Thoracic aorta (tissue), 2 donors: ENCODE measurements around the gene GLOD5. TPM values are rescaled to one million over a fixed set of nuclear protein-coding genes. Genes with fewer than 3 reads are reported as not detected.
A peak's percentile ranks its signal among the peaks of the same experiment; 100 is the strongest.

Experiments used
- ATAC-seq: fragments of 150-250 bp; one replicate; pipeline ENCODE4 v1.8.0; 2017; ENCODE audit warnings: low read depth; ENCODE audit not compliant: insufficient number of reproducible peaks, low FRiP score
- DNase-seq: peaks from one replicate; pipeline ENCODE4 v3.0.0-alpha.2; 2020; ENCODE audit warnings: low spot score
- H3K27ac ChIP-seq, 2 donors: fragments of 200-600 bp; sonication (generic); 1 replicate in 1 of 2; 2 replicates in 1 of 2; pipeline ENCODE4 v1.5.1; 2016; ENCODE audit warnings: mild to moderate bottlenecking in 2 of 2, moderate library complexity in 2 of 2
- H3K27me3 ChIP-seq: fragments of 200-600 bp; sonication (generic); replicated peaks from 2 replicates; pipeline ENCODE4 v1.6.0; 2016; ENCODE audit warnings: mild to moderate bottlenecking; ENCODE audit not compliant: insufficient read depth
- H3K36me3 ChIP-seq: fragments of 200-600 bp; sonication (generic); one replicate; pipeline ENCODE4 v1.5.1; 2016
- H3K4me1 ChIP-seq, 2 donors: fragments of 200-600 bp; sonication (generic); 1 replicate in 1 of 2; 2 replicates in 1 of 2; pipeline versions ENCODE4 v1.5.1 to v1.6.0; 2016; ENCODE audit warnings: low read depth in 2 of 2, mild to moderate bottlenecking in 1 of 2; ENCODE audit not compliant: control insufficient read depth in 1 of 2
- H3K4me3 ChIP-seq: fragments of 200-600 bp; sonication (generic); 2 replicates; pipeline ENCODE4 v1.5.1; 2016; ENCODE audit warnings: mild to moderate bottlenecking
- H3K9me3 ChIP-seq: fragments of 200-600 bp; sonication (generic); 2 replicates; pipeline ENCODE4 v1.5.1; 2016
- total RNA-seq, 2 donors: library from RNA; depleted of rRNA; stranded (reverse); fragments of >200 nt; gene quantifications; one replicate each; pipeline versions ENCODE4 v1.1.0 to v1.2.3, GENCODE V29; 2016
- TF ChIP-seq, protein P1 (sequence below): fragments of 200-600 bp; sonication (generic); IDR thresholded peaks from one replicate; pipeline ENCODE4 v1.5.1; 2019; ENCODE audit warnings: antibody characterized with exemption

The GLOD5 gene
- total RNA-seq, 2 donors from 2014 or later: not detected

DNA sequence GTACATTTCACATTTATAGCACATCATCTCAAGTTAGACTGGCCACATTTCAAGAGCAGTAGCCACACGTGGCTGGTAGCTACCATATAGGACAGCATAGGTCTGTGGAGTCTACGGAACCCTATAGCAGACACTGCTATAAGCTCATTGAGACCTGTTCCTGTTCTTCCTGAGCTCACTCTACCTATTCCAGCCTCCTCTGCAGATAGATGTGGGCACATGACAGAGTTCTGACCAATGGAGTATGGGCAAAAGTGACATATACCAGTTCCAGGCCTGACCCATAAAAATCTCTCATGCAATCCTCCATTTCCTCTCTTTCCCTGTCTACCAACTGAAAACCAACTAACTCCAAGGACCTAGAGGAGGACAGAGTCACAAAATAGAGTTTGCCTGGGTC, 36.8 kb downstream of the GLOD5 start:
- H3K4me3 ChIP-seq: no peak overlapping the region
- DNase-seq: no peak
- H3K9me3 ChIP-seq: no peaks in the 10 kb centered on the region
- H3K27me3 ChIP-seq: no peaks in the 10 kb centered on the region
- no peaks in the 10 kb centered on the region for H3K4me1 ChIP-seq
- no peaks in the 10 kb centered on the region for H3K36me3 ChIP-seq
- no peak overlapping the region for H3K27ac ChIP-seq
- TF ChIP-seq, protein P1, sequence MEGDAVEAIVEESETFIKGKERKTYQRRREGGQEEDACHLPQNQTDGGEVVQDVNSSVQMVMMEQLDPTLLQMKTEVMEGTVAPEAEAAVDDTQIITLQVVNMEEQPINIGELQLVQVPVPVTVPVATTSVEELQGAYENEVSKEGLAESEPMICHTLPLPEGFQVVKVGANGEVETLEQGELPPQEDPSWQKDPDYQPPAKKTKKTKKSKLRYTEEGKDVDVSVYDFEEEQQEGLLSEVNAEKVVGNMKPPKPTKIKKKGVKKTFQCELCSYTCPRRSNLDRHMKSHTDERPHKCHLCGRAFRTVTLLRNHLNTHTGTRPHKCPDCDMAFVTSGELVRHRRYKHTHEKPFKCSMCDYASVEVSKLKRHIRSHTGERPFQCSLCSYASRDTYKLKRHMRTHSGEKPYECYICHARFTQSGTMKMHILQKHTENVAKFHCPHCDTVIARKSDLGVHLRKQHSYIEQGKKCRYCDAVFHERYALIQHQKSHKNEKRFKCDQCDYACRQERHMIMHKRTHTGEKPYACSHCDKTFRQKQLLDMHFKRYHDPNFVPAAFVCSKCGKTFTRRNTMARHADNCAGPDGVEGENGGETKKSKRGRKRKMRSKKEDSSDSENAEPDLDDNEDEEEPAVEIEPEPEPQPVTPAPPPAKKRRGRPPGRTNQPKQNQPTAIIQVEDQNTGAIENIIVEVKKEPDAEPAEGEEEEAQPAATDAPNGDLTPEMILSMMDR: no peak
- ATAC-seq: no peak

DNA sequence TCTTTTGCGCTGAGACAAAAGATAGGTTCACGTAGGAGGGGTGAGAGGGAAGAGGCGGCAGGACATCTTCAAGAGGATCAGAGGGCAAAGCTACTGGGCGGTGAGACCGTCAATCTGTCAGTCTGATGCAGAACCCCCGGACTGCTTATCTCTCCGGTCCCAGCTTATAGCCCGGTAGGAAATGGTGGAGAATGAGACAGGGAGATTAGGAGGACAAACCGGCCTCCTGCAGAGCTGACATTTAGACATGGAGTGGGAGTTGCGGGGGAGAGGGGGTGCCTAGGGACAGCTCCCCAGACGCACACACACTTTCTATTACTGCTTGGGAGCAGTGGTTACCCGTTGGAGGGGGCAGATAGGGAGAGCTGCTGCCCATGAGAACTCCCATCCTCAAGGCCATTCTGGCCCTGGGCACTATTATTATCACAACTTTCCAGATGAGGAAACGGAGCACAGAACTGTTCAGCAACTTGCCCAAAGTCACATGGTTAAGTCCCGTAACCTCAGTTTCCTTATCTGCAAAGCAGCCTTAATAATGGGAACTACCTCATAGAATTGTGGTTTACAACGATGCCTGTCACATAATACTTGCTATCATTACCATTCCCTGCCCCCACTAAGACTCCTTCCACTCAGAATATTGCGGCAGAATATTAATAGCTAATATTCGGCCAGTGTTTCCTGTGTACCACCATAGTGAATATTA, 39.2 kb downstream of the GLOD5 start:
- Histone ChIP-seq H3K27ac (peak overlapping the region; percentile 89 to 91), H3K27me3 (no peaks in the 10 kb centered on the region), H3K4me3 (peak overlapping the region; percentile 81), H3K9me3 (no peaks in the 10 kb centered on the region), H3K36me3 (no peaks in the 10 kb centered on the region), H3K4me1 (no peaks in the 10 kb centered on the region)
- DNase-seq (no peak), ATAC-seq (no peak)
- TF ChIP-seq, protein P1: no peak

DNA sequence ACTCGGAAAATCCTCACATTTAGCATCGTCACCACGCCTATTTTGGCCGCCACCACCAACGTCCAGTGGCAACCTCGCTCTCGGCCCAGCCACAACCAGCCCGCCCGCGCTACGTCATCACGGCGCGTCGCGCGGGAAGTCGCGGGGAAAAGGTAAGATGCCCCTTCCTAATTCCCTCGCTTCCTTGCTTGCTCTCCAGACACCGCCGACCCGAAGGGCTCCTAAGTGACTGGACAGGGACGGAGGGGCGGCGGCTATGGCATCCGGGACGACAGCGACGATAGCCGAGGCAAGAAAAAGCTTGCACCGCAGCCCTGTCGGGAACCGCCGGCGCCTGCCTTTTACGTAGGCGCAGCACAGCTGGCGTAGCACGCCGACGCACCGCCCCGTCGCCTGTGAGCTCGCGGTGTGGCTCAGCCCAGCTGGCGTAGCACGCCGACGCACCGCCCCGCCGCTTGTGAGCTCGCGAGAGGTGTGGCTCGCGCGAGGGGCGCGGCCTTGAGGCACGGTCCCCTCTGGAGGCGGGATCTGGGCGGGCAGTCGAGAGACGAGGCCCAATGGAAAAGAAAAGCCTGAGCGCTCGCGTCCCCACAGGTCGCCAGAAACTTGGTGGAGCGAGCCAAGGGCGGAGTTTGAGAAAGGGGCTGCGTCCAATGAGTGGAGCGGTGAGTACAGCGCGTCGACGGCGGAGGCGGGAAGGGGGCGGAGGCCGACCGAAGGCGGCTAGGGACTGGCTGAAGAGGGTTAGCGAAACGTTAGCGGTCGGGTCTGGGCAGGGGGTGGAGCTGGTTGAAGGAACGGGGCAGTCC, 39.9 kb downstream of the GLOD5 start, which contains the start of gene HDAC6:
Gene HDAC6, plus strand, starts transcription at position 788 of the 809 bp plus-strand sequence. CDS start 626 bp downstream, outside the sequence.
- H3K27me3 ChIP-seq: no peaks in the 10 kb centered on the region
- peak; percentile 82 for DNase-seq
- ATAC-seq: peak; percentile 91
- H3K4me3 ChIP-seq: peak within 1 kb of the TSS; percentile 81
- peak within 1 kb of the TSS; percentile 96 for H3K27ac ChIP-seq
- H3K9me3 ChIP-seq: no peaks in the 10 kb centered on the region
- H3K4me1 ChIP-seq: no peaks in the 10 kb centered on the region
- H3K36me3 ChIP-seq: no peaks in the 10 kb centered on the region
- TF ChIP-seq, protein P1: no peak

DNA sequence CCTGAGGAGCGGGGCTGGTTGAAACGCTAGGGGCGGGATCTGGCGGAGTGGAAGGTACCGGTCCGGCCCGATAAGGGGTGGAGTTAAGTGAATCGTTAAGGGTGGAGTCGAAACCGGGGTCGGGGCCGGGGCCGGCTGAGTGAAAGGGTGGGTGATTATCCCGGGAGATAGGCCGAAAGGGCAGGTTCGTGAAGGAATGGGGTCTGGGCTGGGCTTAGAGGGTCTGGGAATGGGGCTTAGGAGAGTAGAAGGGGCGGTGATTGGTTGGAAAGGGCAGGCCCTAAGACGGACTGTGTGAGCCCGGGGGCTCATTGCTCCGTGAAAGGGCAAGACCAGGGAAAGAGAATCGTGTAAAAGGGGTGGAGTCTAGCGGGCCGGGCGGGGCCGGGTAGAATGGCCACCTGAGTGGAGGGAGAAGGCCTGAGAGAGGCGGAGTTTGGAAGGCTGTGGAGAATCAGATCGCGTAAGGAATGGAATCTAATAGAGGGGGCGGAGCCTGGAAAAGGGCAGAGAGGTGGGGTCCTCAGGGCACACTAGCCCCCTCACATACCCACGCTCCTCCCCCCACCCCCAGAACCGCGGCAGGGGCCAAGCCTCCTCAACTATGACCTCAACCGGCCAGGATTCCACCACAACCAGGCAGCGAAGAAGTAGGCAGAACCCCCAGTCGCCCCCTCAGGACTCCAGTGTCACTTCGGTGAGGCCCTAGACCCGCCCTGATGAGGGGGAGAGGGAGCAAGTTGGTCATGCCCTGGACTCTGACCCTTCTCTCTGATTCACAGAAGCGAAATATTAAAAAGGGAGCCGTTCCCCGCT, 40.8 kb downstream of the GLOD5 start:
- DNase-seq (peak; percentile 65), ATAC-seq (peak; percentile 66)
- Histone ChIP-seq H3K4me3 (peak overlapping the region; percentile 80), H3K27me3 (no peaks in the 10 kb centered on the region), H3K27ac (peak overlapping the region; percentile 96), H3K4me1 (no peaks in the 10 kb centered on the region), H3K9me3 (no peaks in the 10 kb centered on the region), H3K36me3 (no peaks in the 10 kb centered on the region)
- TF ChIP-seq, protein P1: no peak

DNA sequence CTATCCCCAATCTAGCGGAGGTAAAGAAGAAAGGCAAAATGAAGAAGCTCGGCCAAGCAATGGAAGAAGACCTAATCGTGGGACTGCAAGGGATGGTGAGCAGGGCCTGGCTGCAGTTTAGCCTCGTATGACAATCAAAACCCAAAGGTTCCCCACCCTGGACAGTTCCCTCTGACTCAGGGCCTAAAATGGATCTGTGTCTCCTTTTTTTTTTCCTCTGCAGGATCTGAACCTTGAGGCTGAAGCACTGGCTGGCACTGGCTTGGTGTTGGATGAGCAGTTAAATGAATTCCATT, 41.3 kb downstream of the GLOD5 start:
- Histone ChIP-seq H3K4me1 (no peaks in the 10 kb centered on the region), H3K36me3 (no peaks in the 10 kb centered on the region), H3K27me3 (no peaks in the 10 kb centered on the region), H3K27ac (peak overlapping the region; percentile 96), H3K4me3 (peak overlapping the region; percentile 80), H3K9me3 (no peaks in the 10 kb centered on the region)
- TF ChIP-seq, protein P1: no peak
- ATAC-seq (no peak), DNase-seq (no peak)
